Activated T-cell treated with anti-CD3 and anti-CD28 coated beads, Interleukin-2, amount 50 U/mL, for 48 hours (primary cell): Measurements from ENCODE around the gene ZNF385B.

Source experiments
- DNase-seq, 2 experiments: peaks; one replicate each; pipeline ENCODE4 v3.0.0-alpha.2; 2020

The ZNF385B gene

DNA sequence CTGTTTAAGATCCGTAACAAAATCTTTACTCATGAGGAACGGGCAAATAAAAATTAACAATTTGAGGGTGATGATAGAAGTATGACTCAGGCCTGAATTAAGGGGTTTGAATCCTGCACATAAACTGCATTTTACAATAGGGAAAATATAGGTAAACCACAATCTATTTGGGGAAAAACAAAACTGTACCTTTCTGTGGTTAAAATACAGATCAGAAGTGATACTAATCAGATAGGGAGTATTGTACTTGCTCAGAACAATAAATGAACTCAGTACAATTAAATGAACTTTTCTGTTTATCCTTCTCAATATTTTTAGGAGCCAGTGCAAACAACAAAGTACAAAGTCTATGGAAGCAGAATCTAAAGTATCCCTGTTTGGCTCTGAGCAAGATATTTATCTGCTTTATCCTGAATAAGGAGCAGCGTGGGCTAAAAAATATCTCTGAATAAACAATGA lies 287.3 kb downstream of the ZNF385B start:
- DNase-seq = no peak

- DNase-seq = no peak
These were observed 288.9 kb downstream of the ZNF385B start for GRCh38 chr2:179572544-179572943.

DNA sequence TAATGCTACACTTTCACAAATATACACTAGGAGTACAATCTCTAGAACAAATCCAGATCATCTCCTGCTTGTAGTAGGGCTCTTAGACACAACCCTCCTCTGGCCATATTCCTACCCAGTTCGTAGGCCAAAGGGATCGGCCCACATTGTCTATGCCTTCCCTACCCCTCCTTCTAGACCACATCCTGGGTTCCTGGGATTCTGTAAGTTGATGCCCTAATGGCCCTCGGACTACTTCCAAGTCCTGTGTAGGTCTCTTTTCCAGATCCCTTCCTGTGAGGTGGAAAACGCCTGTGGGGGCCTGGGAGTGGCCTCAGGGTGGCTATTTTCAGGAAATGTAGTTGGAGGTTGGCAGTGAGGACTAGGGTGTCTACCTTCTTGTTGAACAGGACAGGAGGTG lies 289.7 kb downstream of the ZNF385B start:
- no peak for DNase-seq

DNA sequence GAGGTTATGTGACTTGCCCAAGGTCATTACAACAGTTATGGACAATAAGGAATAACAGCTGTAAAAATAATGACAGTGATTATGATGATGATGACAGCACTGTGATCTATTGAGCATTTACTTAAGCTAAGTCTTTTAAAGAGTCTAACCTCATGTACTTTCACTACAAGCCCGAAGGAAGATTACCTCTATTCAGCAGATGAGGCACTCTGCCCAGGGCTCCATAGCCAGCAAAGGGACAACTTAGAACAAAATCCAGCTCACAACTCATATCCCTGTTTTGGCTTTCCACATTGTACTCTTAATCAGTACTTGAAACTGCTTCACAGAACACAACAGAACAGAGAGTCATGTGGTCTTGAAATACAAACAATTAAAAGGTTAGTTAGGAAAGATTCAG lies 290.2 kb downstream of the ZNF385B start:
- no peak for DNase-seq

- no peak for DNase-seq
These were observed 291.6 kb downstream of the ZNF385B start for GRCh38 chr2:179569831-179570233.

DNA sequence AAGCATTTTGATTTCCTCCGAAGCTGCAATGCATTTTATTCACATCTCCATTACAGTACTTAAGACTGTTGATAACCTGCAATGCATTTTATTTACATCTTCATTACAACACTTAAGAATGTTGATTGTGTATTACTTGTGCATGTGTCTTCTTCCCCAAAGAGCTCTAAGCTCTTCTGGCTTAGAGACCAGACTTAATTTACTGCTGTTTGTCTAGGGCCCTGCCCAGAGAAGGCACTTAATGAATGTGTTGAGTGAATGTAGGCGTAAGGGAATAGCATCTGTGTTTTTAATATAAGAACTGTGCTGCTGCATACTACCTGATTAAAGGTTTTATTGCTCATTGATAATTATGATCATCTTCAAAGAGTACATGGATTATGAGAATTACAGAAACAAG lies 295.6 kb downstream of the ZNF385B start:
- DNase-seq = no peak

DNA sequence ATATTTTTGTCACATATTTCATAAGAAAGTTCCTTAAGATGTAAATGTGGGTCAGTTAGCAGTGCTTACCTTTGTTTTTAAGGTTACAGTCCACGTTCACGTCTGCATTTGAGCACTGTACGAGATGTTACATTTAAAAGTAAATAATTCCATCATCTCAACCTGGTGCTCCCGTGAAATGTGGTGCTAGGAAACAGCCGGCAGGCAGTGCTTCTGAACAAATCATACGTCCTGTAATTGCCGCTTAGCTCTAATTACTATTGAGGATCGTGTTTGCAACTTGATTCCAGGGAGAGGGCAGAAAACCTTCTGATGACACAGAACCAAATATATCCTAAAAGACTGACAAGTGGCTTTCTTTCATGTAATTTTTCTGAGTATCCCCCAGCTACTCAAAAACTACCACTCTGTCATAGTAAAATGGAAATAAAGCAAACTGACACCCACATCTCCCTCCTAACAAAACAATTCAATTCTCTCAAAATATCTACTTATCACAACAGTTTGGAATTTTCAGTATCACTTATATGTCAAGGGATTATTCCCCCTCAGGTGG lies 299.0 kb downstream of the ZNF385B start:
- DNase-seq = no peak

- no peak for DNase-seq
These were observed 299.7 kb downstream of the ZNF385B start for GRCh38 chr2:179561702-179562101.

DNA sequence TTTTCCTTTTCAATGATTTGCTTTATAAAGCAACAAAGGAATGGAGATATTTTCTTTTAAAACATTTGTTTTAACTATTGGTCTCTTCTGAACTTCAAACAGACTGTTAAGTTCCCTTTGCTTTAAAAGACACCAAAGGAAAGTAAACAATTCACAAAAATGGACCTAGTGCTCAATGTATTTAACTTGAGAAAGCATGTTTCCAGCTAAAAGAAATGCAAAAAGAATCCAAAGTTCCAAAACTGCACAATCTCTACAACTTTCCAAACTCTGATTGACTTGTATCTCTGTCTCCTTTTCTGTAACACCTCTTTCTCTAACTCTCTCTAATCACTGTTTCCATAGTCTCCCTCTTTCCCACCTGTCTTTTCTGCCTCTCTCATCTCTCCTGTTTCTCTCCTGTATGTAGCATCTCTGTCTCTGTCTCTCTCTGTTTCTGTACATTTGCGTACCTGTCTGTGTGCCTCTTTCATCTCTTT lies 301.1 kb downstream of the ZNF385B start:
- DNase-seq = no peak

DNA sequence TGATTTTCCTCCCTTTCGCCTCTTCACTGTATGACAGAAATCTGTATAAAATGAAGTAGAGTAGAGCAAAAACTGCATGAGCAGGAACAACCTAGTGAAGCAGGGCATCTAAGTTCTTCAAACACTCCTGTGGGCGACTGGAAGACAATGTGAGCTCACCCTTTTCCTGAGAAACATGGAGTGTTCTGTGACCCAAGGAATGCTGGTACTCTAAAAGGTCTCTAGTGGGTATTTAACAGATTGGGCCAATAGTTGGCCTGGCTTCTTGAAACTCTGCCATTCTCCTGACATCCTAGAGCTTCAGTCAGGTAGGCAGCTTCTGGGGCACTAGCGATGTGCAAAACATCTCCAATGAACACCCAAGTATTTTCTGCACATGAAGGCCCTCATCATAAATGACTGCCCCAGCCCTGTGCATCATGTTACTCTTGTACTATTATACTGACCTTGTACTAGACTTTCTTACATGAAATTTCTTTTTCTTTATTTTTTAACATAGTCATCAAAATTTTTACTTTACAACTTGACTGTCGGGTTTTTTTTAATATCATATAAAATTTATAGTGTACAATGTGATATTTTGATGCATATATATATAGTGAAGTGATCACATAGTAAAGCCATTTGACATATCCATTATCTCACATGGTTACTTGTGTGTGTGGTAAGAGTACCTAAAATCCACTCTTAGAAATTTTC lies 302.2 kb downstream of the ZNF385B start:
- no peak for DNase-seq

DNA sequence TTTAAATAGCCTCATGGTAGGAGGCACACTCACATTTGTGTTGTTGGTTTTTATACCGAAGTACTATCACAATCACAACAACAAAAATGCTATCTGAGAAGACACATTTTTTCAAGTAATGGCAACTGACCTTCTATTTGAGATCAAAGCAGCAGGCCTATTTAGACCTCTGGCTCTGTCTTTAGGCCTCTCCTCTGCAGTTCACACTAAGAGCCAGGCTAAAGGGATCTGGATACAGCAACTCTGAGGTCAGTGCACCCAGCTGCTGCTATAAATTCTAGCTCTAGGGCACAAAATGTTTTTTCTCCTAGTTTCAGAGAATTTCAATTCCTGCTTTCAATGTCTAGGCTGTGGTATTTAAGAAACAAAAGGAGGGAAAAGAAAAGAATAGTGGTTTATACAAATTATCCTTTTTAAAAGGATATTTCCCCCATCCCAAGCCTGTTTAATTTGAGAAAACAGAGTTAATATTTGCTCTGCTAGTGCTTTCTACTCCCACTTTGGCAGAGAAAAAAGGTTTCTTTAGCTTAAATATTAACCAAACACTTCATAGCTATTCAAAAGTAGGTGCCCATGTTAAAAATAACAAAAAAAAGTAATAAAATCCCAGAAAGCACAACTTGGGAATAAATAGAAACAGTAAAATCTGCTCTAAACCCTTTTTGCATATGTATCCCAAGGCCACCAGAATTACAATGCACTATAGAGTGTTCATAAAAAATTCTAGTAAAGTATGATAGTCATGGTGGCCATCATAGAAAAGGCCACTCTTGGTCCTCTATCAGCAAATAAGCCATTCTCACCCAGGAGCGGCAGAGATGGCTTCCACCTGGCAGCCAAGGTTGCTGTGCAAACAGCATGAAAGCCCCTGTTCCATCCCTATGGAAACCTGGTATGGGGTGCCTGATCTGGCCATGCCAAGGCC lies 303.1 kb downstream of the ZNF385B start:
- no peak for DNase-seq

GRCh38 chr2:179556425-179556824 lies 305.0 kb downstream of the ZNF385B start:
- no peak for DNase-seq

GRCh38 chr2:179555691-179556283 lies 305.6 kb downstream of the ZNF385B start:
- no peak for DNase-seq

GRCh38 chr2:179554639-179555386 lies 306.6 kb downstream of the ZNF385B start:
- DNase-seq = no peak

DNA sequence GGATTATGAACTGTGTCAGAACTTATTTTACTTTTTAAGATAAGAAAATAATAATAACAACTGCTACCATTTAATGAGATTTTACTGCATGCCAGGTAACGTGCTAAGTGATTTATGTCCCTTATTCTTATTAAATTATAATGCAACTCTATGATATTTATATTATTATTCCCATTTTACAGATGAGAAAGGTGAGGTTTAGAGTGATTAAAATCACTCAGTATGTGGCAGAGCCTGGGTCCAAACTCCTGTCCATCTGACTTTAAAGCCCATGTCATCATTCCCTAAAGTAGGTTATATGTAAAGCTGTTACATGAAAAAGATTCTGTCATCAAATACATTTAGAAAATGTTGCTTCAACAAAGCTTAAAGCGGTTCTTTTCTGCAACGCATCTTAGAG lies 308.0 kb downstream of the ZNF385B start:
- no peak for DNase-seq

DNA sequence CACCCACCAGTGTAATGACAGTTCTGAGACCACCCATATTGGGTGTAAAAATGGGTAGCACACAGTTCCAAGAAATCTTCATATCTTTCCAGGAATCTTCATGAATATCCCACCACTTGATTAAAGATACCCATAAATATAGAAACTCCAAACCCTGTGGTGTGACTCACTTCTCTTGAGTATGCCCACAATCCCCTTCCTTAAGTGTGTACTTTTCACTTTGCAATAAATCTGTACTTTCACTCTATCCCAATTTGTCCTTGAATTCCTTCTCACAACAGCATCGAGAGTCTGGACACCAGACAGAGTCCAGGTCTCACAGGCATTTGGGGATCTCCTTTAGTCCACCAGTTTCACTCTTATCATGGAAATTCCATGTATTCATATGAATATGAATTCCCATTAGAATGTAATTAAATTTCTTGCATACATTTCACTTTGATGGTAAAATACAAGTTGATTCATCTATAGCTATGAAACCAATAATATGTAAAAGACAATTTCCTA lies 309.8 kb downstream of the ZNF385B start:
- no peak for DNase-seq

DNA sequence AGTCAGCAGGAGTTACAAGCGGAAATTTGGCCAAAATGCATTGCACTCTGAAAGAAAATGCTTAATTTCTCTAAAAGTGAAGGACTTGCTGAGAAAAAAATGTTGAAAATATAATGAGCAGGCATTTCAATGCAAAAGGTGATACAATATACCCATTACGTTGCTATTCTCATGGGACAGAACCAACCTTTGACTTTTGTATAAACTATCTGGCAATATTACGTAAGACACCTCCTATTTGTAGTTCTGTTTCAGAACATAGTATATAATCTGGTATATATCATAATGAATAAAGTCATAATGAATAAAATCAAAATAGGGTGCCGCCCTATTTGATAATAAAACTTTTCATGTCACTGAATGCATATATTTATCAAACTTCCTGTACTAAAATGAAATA lies 310.6 kb downstream of the ZNF385B start:
- DNase-seq = no peak

DNA sequence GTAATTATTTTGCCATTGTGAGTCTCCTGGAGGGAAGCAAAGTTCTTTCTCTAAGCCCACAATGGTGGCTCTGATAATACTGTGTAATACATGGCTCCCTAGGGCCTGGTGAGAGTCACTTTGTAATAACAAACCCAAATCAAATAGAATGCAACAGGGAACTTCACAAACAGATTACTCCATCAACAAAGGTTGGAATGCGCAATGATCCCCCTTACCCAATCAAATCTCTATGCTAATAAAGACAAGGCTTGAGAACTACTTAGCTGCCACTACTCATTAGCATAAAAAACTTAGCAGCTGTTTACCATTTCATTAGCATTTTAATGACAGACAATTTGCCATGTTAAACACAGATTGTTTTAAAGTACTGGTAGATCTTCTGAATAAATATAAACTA lies 311.2 kb downstream of the ZNF385B start:
- DNase-seq = no peak

DNA sequence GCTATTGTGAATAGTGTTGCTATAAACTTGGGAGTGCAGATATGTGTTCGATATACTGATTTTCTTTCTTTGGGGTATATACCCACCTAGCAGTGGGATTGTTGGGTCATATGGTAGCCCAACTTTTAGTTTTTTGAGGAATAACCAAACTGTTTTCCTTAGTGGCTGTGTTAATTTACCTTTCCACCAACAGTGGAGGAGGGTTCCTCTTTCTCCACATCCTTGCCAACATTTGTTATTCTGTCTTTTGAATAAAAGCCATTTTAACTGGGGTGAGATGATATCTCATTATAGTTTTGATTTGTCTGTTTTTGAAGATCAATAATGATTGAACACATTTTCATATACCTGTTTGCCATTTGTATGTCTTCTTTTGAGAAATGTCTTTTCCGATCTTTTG lies 314.8 kb downstream of the ZNF385B start:
- DNase-seq = no peak

DNA sequence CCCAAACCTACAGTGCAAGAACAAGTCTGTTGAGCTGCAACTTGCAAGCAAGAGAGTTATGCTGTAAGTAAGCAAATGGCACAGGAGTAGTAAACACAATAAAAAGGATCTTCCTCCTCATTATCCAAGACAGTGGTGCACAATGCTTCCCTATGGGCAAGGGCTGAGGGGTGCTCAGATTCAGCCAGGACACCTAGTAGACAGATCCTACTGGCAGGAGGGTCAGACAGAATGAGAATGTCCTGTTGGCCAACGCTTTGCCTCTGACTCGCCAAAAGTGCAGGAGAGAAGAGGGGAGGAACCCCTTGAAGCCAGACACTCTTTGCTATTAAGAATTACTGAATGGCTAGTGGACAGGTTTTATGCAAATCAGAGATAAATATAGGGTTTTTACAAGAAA lies 316.4 kb downstream of the ZNF385B start:
- DNase-seq = no peak

DNA sequence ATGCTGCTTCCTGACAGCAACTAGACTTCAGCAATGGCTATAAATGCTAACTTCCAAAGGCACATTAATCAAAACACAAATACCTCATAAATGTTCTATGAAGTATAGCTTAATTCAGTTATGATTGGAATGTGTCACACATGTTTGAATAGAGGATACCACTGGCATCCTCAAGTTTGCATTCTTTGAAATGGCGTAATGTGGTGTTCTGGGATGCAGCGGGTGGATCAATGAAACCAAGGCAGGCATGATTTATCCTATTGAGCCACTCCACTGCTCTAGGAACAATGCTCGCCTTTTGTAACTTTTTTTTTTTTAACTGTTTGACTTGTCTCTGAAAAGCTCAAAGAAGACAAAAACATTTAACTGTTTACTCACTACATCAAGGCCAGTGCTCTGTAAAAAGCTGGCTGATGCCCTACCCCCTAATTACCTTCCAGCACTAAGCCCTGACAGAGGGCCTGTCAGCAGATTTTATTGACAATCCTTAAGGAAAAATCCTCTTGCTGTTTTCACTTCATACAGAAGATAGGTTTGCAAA lies 318.0 kb downstream of the ZNF385B start:
- DNase-seq = no peak

- DNase-seq = no peak
These were observed 319.8 kb downstream of the ZNF385B start for GRCh38 chr2:179541586-179541985.
